GM19043 (cell line): ENCODE results near the gene CNOT10.
"Not testable (repeated sequence)": the region's sequence is repeated elsewhere in the genome, so short reads cannot be mapped to it uniquely, and the experiment has no call there.

Experiments
- ATAC-seq: cut with Tn5 transposase; IDR thresholded peaks from one replicate; pipeline ENCODE4 v1.9.1; 2021; ENCODE audit warnings: low read depth; ENCODE audit not compliant: unreplicated experiment

The CNOT10 gene

GRCh38 chr3:32684800-32685542, at the start of gene CNOT10:
Gene CNOT10 (plus strand): TSS chr3:32685188. CDS start chr3:32685461, 273 bp downstream.
- ATAC-seq = peak; percentile 98

- no peak for ATAC-seq
These were observed 44.0 kb upstream of the CNOT10 start for GRCh38 chr3:32640939-32641338.

GRCh38 chr3:32641356-32641755, 43.6 kb upstream of the CNOT10 start:
- no peak for ATAC-seq

GRCh38 chr3:32643354-32643753, 41.6 kb upstream of the CNOT10 start:
- no peak for ATAC-seq

GRCh38 chr3:32643816-32644215, 41.2 kb upstream of the CNOT10 start:
- no peak for ATAC-seq

- ATAC-seq = no peak
These were observed 40.6 kb upstream of the CNOT10 start for GRCh38 chr3:32644380-32644779.

GRCh38 chr3:32646761-32647160, 38.2 kb upstream of the CNOT10 start:
- ATAC-seq = no peak

- not testable (repeated sequence) for ATAC-seq
These were observed 32.5 kb upstream of the CNOT10 start for GRCh38 chr3:32652337-32653100.

- ATAC-seq = no peak
These were observed 29.8 kb upstream of the CNOT10 start for GRCh38 chr3:32655167-32655566.

- no peak for ATAC-seq
These were observed 24.4 kb upstream of the CNOT10 start for GRCh38 chr3:32660634-32661033.

GRCh38 chr3:32662647-32663046, 22.3 kb upstream of the CNOT10 start:
- no peak for ATAC-seq

GRCh38 chr3:32664630-32665075, 20.3 kb upstream of the CNOT10 start:
- ATAC-seq = not testable (repeated sequence)

GRCh38 chr3:32667072-32667582, 17.9 kb upstream of the CNOT10 start:
- ATAC-seq = no peak

- ATAC-seq = not testable (repeated sequence)
These were observed 15.8 kb upstream of the CNOT10 start for GRCh38 chr3:32669226-32669625.

- not testable (repeated sequence) for ATAC-seq
These were observed 11.3 kb upstream of the CNOT10 start for GRCh38 chr3:32673730-32674129.

GRCh38 chr3:32675164-32675563, 9.8 kb upstream of the CNOT10 start:
- ATAC-seq = no peak

GRCh38 chr3:32675650-32676049, 9.3 kb upstream of the CNOT10 start:
- ATAC-seq = no peak

- ATAC-seq = no peak
These were observed 3.2 kb upstream of the CNOT10 start for GRCh38 chr3:32681811-32682210.

GRCh38 chr3:32684029-32684799, 774 bp upstream of the CNOT10 start:
- ATAC-seq = no peak

GRCh38 chr3:32685543-32686185, 676 bp downstream of the CNOT10 start:
- no peak for ATAC-seq
